GM12878 (cell line): ENCODE measurements around the gene REN. TPM values are rescaled to one million over a fixed set of nuclear protein-coding genes. Genes with fewer than 3 reads are reported as not detected.

ENCODE experiments used
- ATAC-seq: fragments of 200-7000 bp; cut with Tn5 transposase; 3 replicates; pipeline ENCODE4 v1.9.1; 2020; ENCODE audit warnings: mild to moderate bottlenecking, moderate library complexity
- BruUV-seq: library from RNA; stranded (reverse); fragments of 400-500 nt; replicated peaks from 2 replicates; lab custom pipeline; 2021; lab: Mats Ljungman, UMichigan
- CTCF ChIA-PET: fragments of 300-600 bp; sonication (Branson Sonifier 250); formaldehyde crosslinking; extraction: SDS; loops from one replicate; lab custom pipeline; 2021; ENCODE audit warnings: inconsistent platforms; lab: Yijun Ruan, JAX
- POLR2A ChIA-PET: fragments of 350-600 bp; formaldehyde crosslinking; extraction: SDS; loops from one replicate; lab custom pipeline; 2021; ENCODE audit warnings: inconsistent platforms; lab: Charles Lee
- RAD21 ChIA-PET: fragments of 300-600 bp; sonication (Branson Sonifier 250); formaldehyde crosslinking; loops from one replicate; lab custom pipeline; 2023; ENCODE audit warnings: antibody characterized with exemption; ENCODE audit not compliant: unreplicated experiment; lab: Charles Lee
- SMC1A ChIA-PET: fragments of 300-600 bp; sonication (Branson Sonifier 250); formaldehyde crosslinking; loops from one replicate; lab custom pipeline; 2023; ENCODE audit not compliant: unreplicated experiment, uncharacterized antibody; lab: Charles Lee
- DNase-seq: peaks from one replicate; pipeline ENCODE4 v3.0.0-alpha.2; 2011; ENCODE audit warnings: low read depth, low spot score
- FAIRE-seq: peaks from 3 replicates; lab custom pipeline; 2011; peaks lifted over from hg19 to GRCh38; lab: Jason Lieb, UNC
- H2AFZ ChIP-seq: 2 replicates; pipeline ENCODE4 v1.6.0; 2011; ENCODE audit warnings: low read depth, low read length, control low read depth; ENCODE audit not compliant: control insufficient read depth
- H3K27ac ChIP-seq: 2 replicates; pipeline ENCODE4 v1.5.1; 2011; ENCODE audit warnings: control low read depth; ENCODE audit not compliant: control insufficient read depth, insufficient read depth
- H3K27me3 ChIP-seq, 2 experiments: replicated peaks in 1 of 2; 2 replicates each; pipeline versions ENCODE4 v1.6.0 to v1.6.1; 2011; ENCODE audit warnings: low read length in 1 of 2; ENCODE audit not compliant: control insufficient read depth in 2 of 2, insufficient read depth in 2 of 2
- H3K36me3 ChIP-seq, 2 experiments: 2 replicates each; pipeline ENCODE4 v1.5.1; 2011; ENCODE audit warnings: low read length in 1 of 2; ENCODE audit not compliant: control insufficient read depth in 2 of 2, insufficient read depth in 2 of 2
- H3K4me1 ChIP-seq: 2 replicates; pipeline ENCODE4 v1.6.1; 2011; ENCODE audit warnings: mild to moderate bottlenecking, low read length, moderate library complexity, mixed read lengths; ENCODE audit not compliant: control insufficient read depth, insufficient read depth
- H3K4me2 ChIP-seq: 2 replicates; pipeline ENCODE4 v1.6.0; 2011; ENCODE audit warnings: control low read depth; ENCODE audit not compliant: control insufficient read depth, insufficient read depth
- H3K4me3 ChIP-seq: fragments of 200-600 bp; sonication (generic); 2 replicates; pipeline ENCODE4 v1.5.1; 2016
- H3K79me2 ChIP-seq: 2 replicates; pipeline ENCODE4 v1.6.0; 2011; ENCODE audit warnings: low read length; ENCODE audit not compliant: control insufficient read depth, insufficient read depth
- H3K9ac ChIP-seq: 2 replicates; pipeline ENCODE4 v1.8.0; 2011; ENCODE audit warnings: low read length, control low read depth, mixed read lengths; ENCODE audit not compliant: control insufficient read depth, insufficient read depth
- H3K9me3 ChIP-seq: replicated peaks from 3 replicates; pipeline ENCODE4 v1.5.1; 2011; ENCODE audit warnings: mild to moderate bottlenecking, low read length; ENCODE audit not compliant: control insufficient read depth, insufficient read depth
- H4K20me1 ChIP-seq: 2 replicates; pipeline ENCODE4 v1.6.0; 2011; ENCODE audit not compliant: control insufficient read depth, insufficient read depth
- CBX3 ChIP-seq: fragments of 200-600 bp; sonication (generic); IDR thresholded peaks from 2 replicates; pipeline ENCODE4 v1.6.1; 2016; ENCODE audit warnings: low read depth, borderline replicate concordance
- MTA3 ChIP-seq: IDR thresholded peaks from 2 replicates; pipeline ENCODE4 v1.6.1; 2012; ENCODE audit warnings: low read length, inconsistent platforms, borderline replicate concordance
- NR2F1 ChIP-seq: fragments of 450-650 bp; conservative IDR thresholded peaks from 2 replicates; pipeline ENCODE4 v1.6.1; 2017; ENCODE audit warnings: mild to moderate bottlenecking
- POLR2AphosphoS2 ChIP-seq: IDR thresholded peaks from 2 replicates; pipeline ENCODE4 v1.6.1; 2011; ENCODE audit warnings: low read depth, mild to moderate bottlenecking, low read length, improper control_type of control experiment, moderate library complexity
- RAD21 ChIP-seq: IDR thresholded peaks from 2 replicates; pipeline ENCODE4 v1.6.1; 2011; ENCODE audit warnings: mild to moderate bottlenecking, low read depth, low read length, moderate library complexity; ENCODE audit not compliant: insufficient read depth
- YBX1 ChIP-seq: fragments of 450-650 bp; IDR thresholded peaks from 2 replicates; pipeline ENCODE4 v1.6.1; 2016; ENCODE audit warnings: antibody characterized with exemption
- WGBS: methylation state at CpG from one replicate; pipeline ENCODE4 v1.1.6; 2016; ENCODE audit warnings: low lambda C conversion rate; ENCODE audit not compliant: insufficient replicate concordance, insufficient coverage; ENCODE audit errors: missing lambda C conversion rate; 5-methylcytosine and 5-hydroxymethylcytosine counted together
- in situ Hi-C: fragments of 300-500 bp; cut with MboI; formaldehyde crosslinking; loops from 9 replicates; pipeline ENCODE4 v1.14.3; 2018; ENCODE audit warnings: mixed read lengths
- intact Hi-C: fragments of 100-400 bp; cut with micrococcal nuclease; formaldehyde crosslinking; loops from one replicate; pipeline ENCODE4 v1.14.2; 2022; ENCODE audit not compliant: unreplicated experiment
- polyA plus RNA-seq, 11 experiments: library from polyadenylated mRNA; depleted of rRNA in 4 of 11; unstranded in 6 of 11; stranded (reverse) in 5 of 11; fragments of >200 nt; fragmentation: Nextera tagmentation in 4 of 11; fragmentation: Illumina TruSeq in 1 of 11; extraction: Ambion mirVana in 4 of 11; extraction: Trizol in 1 of 11; gene quantifications; 1 replicate in 1 of 11; 2 replicates in 10 of 11; pipeline versions ENCODE4 v1.2.1 to v1.2.3, GENCODE V29; 2011 to 2016; ENCODE audit warnings: inconsistent platforms in 2 of 11, missing spikeins in 2 of 11, low read depth in 1 of 11
- total RNA-seq, 4 experiments: library from RNA; depleted of rRNA in 3 of 4; stranded (reverse); fragments of >200 nt in 3 of 4; fragmentation: Illumina TruSeq in 1 of 4; extraction: Trizol in 1 of 4; gene quantifications; 2 replicates each; pipeline versions ENCODE4 v1.2.1 to v1.2.3, GENCODE V29; 2013 to 2021
- TF ChIP-seq, protein P1 (sequence below): IDR thresholded peaks from 2 replicates; pipeline ENCODE4 v1.6.1; 2011; ENCODE audit warnings: borderline replicate concordance, low read depth, mild to moderate bottlenecking, moderate library complexity, low read length; ENCODE audit not compliant: insufficient read depth, poor library complexity, severe bottlenecking
- TF ChIP-seq, protein P2 (sequence below): fragments of 150-350 bp; IDR thresholded peaks from 2 replicates; pipeline ENCODE4 v1.6.1; 2014; ENCODE audit warnings: mild to moderate bottlenecking, low read depth, low read length

REN gene
- total and polyA plus RNA-seq, 10 of the 15 experiments (the other 5 are each of a cell fraction or from before 2014, with no cell fraction given): not detected

DNA sequence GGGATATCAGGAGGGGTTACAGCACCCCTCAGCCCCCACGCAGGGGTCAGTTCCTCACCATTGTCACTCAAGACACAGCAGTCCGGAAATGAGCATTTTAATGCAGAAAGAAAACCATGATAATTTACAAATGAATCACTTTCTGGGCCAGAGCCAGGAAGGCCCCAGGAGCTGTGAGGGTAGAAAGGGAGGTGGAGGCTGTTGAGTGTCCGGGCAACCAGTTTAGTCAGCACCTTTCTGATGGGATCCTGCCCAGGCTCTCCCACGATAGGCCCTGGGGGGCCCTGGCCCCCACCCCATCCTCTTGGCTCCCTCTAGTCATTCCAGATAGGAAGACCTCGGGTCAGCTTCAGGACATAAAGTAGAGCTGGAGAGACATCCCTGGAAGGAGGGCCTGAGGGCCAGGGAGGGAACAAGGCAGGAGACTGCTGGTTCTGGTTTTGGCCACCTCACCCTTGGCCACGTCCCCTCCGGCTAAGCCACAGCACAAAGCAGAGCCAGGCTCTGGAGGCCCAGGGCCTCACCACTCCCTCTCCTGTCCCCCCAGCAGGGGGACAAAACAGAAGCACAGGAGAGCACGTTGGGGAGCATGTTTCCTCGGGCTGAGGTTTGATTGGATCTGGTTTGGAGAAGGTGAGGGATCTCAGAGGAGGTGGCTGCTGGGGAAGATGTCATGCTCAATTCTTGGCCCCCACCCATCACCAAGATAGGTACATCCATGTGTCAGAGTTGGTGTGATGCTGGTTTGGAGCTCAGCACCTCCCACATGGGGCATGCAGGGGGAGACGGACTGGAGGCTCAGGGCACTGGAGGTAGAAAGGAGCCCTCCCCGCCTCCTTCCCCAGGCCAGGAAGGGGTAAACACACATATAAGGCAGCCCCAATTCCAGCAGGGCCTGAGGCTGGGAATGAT, 34.9 kb downstream of the REN start (continued):
- TF ChIP-seq YBX1 (no peak), MTA3 (no peak), POLR2AphosphoS2 (no peak), NR2F1 (no peak), CBX3 (no peak)
- TF ChIP-seq, protein P1, sequence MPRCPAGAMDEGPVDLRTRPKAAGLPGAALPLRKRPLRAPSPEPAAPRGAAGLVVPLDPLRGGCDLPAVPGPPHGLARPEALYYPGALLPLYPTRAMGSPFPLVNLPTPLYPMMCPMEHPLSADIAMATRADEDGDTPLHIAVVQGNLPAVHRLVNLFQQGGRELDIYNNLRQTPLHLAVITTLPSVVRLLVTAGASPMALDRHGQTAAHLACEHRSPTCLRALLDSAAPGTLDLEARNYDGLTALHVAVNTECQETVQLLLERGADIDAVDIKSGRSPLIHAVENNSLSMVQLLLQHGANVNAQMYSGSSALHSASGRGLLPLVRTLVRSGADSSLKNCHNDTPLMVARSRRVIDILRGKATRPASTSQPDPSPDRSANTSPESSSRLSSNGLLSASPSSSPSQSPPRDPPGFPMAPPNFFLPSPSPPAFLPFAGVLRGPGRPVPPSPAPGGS: no peak
- TF ChIP-seq, all 136 proteins: peak for 0

DNA sequence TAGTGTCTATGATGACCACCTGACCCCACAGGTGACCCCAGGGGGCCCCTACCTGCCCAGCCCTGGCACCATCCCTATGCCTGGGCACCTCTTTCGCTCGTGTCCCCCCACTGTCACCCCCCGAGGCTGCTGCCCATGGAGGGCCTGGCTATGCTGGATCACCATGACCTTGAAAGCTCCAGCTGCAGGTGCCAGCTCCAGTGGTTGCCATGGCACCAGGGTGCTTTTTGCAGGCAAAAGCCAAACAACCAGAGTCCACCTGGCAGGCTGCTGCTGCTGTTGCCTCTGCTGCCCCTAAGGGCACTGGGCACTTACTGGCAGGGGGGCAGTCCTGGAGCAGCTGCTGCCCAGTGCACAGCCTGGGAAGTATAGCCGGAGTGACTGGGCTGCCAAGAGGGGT, 36.0 kb downstream of the REN start:
- FAIRE-seq: no peak
- Histone ChIP-seq H3K27me3 (no peaks in the 10 kb centered on the region; a peak in 2 of 4 replicates), H3K36me3 (no peaks in the 10 kb centered on the region), H3K27ac (no peak overlapping the region), H2AFZ (no peak overlapping the region), H3K4me1 (no peaks in the 10 kb centered on the region), H3K9ac (no peak overlapping the region), H3K4me2 (no peak overlapping the region), H4K20me1 (no peaks in the 10 kb centered on the region), H3K79me2 (no peaks in the 10 kb centered on the region), H3K9me3 (no peaks in the 10 kb centered on the region), H3K4me3 (no peak overlapping the region)
- TF ChIP-seq, protein P2, sequence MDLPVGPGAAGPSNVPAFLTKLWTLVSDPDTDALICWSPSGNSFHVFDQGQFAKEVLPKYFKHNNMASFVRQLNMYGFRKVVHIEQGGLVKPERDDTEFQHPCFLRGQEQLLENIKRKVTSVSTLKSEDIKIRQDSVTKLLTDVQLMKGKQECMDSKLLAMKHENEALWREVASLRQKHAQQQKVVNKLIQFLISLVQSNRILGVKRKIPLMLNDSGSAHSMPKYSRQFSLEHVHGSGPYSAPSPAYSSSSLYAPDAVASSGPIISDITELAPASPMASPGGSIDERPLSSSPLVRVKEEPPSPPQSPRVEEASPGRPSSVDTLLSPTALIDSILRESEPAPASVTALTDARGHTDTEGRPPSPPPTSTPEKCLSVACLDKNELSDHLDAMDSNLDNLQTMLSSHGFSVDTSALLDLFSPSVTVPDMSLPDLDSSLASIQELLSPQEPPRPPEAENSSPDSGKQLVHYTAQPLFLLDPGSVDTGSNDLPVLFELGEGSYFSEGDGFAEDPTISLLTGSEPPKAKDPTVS: no peak
- no peak for TF ChIP-seq RAD21
- 21% methylated on average over 4 of the region's 4 CpGs for WGBS
- DNase-seq: no peak
- SMC1A ChIA-PET: interaction anchor here (0.8 to 4.3 kb wide), 4 partner anchors 12 to 270 kb away, joined by 3 to 55 read pairs (median 20); partner anchors contain the start of gene SNRPE
- in situ Hi-C loops (no loop called here), intact Hi-C loops (no loop called here)
- CTCF ChIA-PET: interaction anchor here (0.9 to 7.8 kb wide), 6 partner anchors 22 to 270 kb away, joined by 4 to 121 read pairs (median 7); partner anchors contain the start of gene SNRPE
- ATAC-seq: no peak
- BruUV-seq: no TSS peak
- POLR2A ChIA-PET: no interaction called here
- RAD21 ChIA-PET: interaction anchor here (0.7 to 4.1 kb wide), 7 partner anchors 9 to 271 kb away, joined by 3 to 54 read pairs (median 3); partner anchors contain the start of gene SNRPE
